ENCODE results near the gene PRR14. TPM values are rescaled to one million over a fixed set of nuclear protein-coding genes. Genes with fewer than 3 reads are reported as not detected.

Gene PRR14
- total RNA-seq, 2 donors from 2014 or later, result 76.6 to 97.5 TPM

GRCh38 chr16:30649725-30650368, 913 bp upstream of the PRR14 start:
- Mint-ChIP-seq H3K27me3 (no peaks in the 10 kb centered on the region), H3K4me3 (peak overlapping the region; percentile 98), H3K9me3 (no peaks in the 10 kb centered on the region), H3K27ac (peak overlapping the region; percentile 96), H3K4me1 (peaks cover 6% of the 10 kb centered on the region), H3K36me3 (ENCODE audit: low read depth) (peaks cover 40% of the 10 kb centered on the region)
- no peak for ATAC-seq (replicated peaks)

DNA sequence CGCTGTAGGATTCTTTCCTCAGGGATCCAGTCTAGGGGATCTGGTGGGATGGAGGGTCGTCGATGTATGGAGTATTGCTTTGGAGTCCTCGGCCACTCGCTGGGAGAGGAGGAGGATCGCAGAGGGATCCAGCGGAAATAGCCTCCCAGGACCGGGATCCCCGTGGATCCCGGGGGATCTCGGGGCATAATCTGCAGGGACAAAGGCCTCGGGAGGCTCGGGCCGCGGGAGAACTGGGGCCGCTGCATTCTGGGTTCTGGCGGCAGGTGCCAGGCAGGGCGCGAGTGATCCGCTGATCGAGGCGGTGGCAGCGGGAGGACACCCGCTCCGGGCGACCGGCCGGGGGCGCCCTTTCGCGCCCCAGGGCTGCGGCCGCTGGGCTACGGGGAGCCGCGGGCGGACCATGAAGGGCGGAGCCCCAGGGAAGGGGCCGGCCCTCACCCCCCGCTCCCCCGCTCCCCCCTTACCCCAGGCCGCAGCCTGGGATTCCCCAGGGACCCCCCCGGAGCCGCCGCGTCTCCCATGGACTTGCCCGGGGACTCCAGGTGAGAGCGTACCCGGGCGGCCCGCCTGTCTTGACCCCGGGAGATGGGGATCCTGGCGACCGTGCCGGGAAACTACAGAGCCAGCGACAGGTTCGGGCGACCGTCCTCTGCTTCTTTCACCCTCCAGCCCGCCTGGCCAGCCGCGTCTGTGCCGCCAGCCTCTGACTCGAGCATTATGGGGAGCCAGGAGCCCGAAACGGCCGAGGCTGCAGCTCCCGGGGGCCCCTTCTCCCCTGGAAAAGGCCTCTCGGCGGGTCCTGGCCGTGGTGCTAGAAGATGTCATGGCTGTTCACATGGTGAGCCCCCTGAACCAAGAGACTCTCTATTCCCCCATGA, 604 bp downstream of the PRR14 start:
- H3K27me3 Mint-ChIP-seq, result no peaks in the 10 kb centered on the region
- H3K27ac Mint-ChIP-seq, result peak overlapping the region; percentile 96
- H3K36me3 Mint-ChIP-seq (ENCODE audit: low read depth), result peaks cover 55% of the 10 kb centered on the region
- H3K4me1 Mint-ChIP-seq, result peaks cover 6% of the 10 kb centered on the region
- H3K9me3 Mint-ChIP-seq, result no peaks in the 10 kb centered on the region
- H3K4me3 Mint-ChIP-seq, result peak overlapping the region; percentile 98
- peak; percentile 70 for ATAC-seq (replicated peaks)

DNA sequence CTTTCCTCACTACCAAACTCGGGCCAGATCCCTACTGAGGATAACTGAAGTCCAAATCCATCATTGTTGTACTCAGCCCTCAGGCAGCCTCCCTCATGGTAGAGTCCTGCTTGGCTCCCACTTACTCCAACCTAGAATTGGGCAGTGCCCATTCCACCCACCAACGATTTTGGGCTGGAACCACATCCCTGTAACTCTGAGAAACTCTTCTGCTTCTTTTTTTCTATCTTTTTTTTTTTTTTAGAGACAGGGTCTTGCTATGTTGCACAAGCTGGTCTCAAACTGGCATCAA, 1.2 kb downstream of the PRR14 start:
- Mint-ChIP-seq H3K4me3 (peak overlapping the region; percentile 98), H3K27ac (peak overlapping the region; percentile 96)

DNA sequence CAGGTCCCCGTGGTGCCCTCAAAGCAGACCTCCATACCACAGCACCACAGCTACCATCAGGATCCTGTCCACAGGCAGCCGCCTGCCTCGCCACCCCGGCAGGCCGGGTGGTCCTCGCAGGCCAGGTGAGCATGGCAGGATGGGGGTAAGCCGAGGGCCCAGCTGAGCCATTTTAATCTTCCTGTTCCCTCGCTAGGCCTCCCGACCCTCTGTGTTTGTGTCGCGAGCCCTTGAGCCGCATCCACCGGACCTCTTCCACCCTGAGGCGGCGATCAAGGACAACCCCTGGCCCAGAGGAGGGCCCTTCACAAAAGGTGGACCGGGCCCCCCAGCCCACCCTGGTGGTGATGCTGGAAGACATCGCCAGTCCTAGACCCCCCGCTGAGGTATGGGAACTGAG, 2.0 kb downstream of the PRR14 start:
- H3K4me3 Mint-ChIP-seq, result peak overlapping the region; percentile 98
- no peaks in the 10 kb centered on the region for H3K9me3 Mint-ChIP-seq
- no peaks in the 10 kb centered on the region for H3K27me3 Mint-ChIP-seq
- H3K36me3 Mint-ChIP-seq (ENCODE audit: low read depth), result peaks cover 68% of the 10 kb centered on the region
- no peak for ATAC-seq (replicated peaks)
- peaks cover 6% of the 10 kb centered on the region for H3K4me1 Mint-ChIP-seq
- peak overlapping the region; percentile 96 for H3K27ac Mint-ChIP-seq

More for the DNA sequence above, 1.2 kb downstream of the PRR14 start:
- no peak for ATAC-seq (replicated peaks)
- H3K4me1 Mint-ChIP-seq, result peaks cover 6% of the 10 kb centered on the region
- H3K9me3 Mint-ChIP-seq, result no peaks in the 10 kb centered on the region
- no peaks in the 10 kb centered on the region for H3K27me3 Mint-ChIP-seq
- H3K36me3 Mint-ChIP-seq (ENCODE audit: low read depth), result peaks cover 61% of the 10 kb centered on the region

DNA sequence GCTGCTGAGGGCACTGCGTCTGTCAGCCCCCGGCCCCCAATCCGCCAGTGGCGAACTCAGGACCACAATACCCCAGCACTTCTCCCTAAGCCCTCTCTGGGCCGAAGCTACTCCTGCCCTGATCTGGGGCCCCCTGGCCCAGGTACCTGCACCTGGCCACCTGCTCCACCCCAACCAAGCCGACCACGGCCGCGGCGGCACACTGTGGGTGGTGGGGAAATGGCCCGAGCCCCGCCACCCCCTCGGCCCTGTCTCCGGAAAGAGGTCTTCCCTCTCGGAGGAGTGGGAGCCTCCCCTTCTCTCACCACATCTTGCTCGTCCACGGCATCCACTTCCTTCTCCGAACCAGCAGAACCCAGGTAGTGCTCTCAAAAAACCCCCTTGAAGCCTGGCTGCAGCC, 4.1 kb downstream of the PRR14 start:
- Mint-ChIP-seq H3K4me1 (peaks cover 6% of the 10 kb centered on the region), H3K9me3 (no peaks in the 10 kb centered on the region), H3K4me3 (no peak overlapping the region), H3K27me3 (no peaks in the 10 kb centered on the region), H3K36me3 (ENCODE audit: low read depth) (peaks cover 81% of the 10 kb centered on the region), H3K27ac (no peak overlapping the region)
- no peak for ATAC-seq (replicated peaks)

- peak overlapping the region; percentile 8 for H3K4me3 Mint-ChIP-seq
- peaks cover 82% of the 10 kb centered on the region for H3K36me3 Mint-ChIP-seq (ENCODE audit: low read depth)
- peak overlapping the region; percentile 99 for H3K27ac Mint-ChIP-seq
- peaks cover 11% of the 10 kb centered on the region for H3K4me1 Mint-ChIP-seq
- H3K9me3 Mint-ChIP-seq, result no peaks in the 10 kb centered on the region
- ATAC-seq (replicated peaks), result no peak
- H3K27me3 Mint-ChIP-seq, result no peaks in the 10 kb centered on the region
These were observed 5.1 kb downstream of the PRR14 start for GRCh38 chr16:30655815-30656347.

- H3K4me3 Mint-ChIP-seq, result peak overlapping the region; percentile 8
- no peak for ATAC-seq (replicated peaks)
- H3K9me3 Mint-ChIP-seq, result no peaks in the 10 kb centered on the region
- H3K27me3 Mint-ChIP-seq, result no peaks in the 10 kb centered on the region
- peaks cover 16% of the 10 kb centered on the region for H3K4me1 Mint-ChIP-seq
- peaks cover 84% of the 10 kb centered on the region for H3K36me3 Mint-ChIP-seq (ENCODE audit: low read depth)
- H3K27ac Mint-ChIP-seq, result peak overlapping the region; percentile 99
These were observed 5.6 kb downstream of the PRR14 start for GRCh38 chr16:30656388-30656787.

- ATAC-seq (replicated peaks), result no peak
- peaks cover 18% of the 10 kb centered on the region for H3K4me1 Mint-ChIP-seq
- H3K9me3 Mint-ChIP-seq, result no peaks in the 10 kb centered on the region
- H3K4me3 Mint-ChIP-seq, result peak overlapping the region; percentile 89
- H3K27me3 Mint-ChIP-seq, result no peaks in the 10 kb centered on the region
- H3K27ac Mint-ChIP-seq, result peak overlapping the region; percentile 99
- H3K36me3 Mint-ChIP-seq (ENCODE audit: low read depth), result peaks cover 84% of the 10 kb centered on the region
These were observed 6.5 kb downstream of the PRR14 start for GRCh38 chr16:30656974-30657865.

- Mint-ChIP-seq H3K9me3 (no peaks in the 10 kb centered on the region), H3K36me3 (ENCODE audit: low read depth) (peaks cover 84% of the 10 kb centered on the region), H3K4me3 (peak within 1 kb of the TSS; percentile 89), H3K4me1 (peaks cover 18% of the 10 kb centered on the region), H3K27ac (peak within 1 kb of the TSS; percentile 99), H3K27me3 (no peaks in the 10 kb centered on the region)
- ATAC-seq (replicated peaks), result peak; percentile 80
These were observed 7.3 kb downstream of the PRR14 start, which contains the start of gene FBRS for GRCh38 chr16:30657866-30658730. Gene FBRS (plus strand): TSS chr16:30658431. CDS start chr16:30659519, 1,088 bp downstream.

- Mint-ChIP-seq H3K4me3 (peak overlapping the region; percentile 89), H3K36me3 (ENCODE audit: low read depth) (peaks cover 89% of the 10 kb centered on the region), H3K4me1 (peaks cover 27% of the 10 kb centered on the region), H3K27me3 (no peaks in the 10 kb centered on the region), H3K9me3 (no peaks in the 10 kb centered on the region), H3K27ac (peak overlapping the region; percentile 99)
- ATAC-seq (replicated peaks), result peak; percentile 18
These were observed 8.2 kb downstream of the PRR14 start for GRCh38 chr16:30658731-30659506.

DNA sequence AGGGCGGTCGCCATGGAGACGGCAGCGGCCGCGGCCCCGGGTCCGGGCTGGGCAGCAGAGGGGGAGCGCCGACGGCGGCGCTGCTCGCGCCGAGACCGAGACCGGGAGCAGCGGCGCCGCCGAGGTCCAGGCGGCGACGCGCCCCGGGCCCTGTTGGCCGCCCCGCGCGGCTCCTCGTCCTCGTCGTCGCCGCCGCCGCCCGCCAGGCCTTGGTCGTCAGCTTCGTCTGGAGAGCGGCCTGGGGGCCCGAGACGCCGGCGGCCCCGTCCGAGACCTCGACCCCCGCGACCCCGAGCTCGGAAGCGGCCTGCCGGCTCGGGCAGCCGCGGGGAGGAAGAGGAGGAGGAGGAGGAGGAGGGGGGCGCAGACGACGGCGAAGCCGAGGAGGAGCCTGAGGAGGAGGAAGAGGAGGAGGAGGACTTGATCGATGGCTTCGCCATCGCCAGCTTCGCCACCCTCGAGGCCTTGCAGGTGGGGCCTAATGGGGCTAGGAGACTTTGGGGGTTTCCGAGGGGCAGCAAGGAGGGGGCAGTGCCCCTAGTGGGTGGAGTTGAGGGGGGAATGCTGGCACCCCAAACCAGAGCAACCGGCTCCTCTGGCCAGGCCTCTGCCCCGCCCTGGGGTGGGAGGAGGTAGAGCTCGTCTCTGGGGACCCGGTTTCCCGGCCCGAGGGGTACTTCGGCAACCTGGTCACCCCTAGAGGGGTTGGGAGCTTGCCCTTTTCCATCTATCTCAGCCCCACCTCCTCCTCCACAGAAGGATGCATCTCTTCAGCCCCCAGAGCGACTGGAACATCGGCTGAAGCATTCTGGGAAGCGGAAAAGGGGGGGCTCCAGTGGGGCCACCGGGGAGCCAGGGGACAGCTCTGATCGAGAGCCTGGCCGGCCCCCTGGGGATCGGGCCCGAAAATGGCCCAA, 9.0 kb downstream of the PRR14 start:
- no peaks in the 10 kb centered on the region for H3K9me3 Mint-ChIP-seq
- H3K4me1 Mint-ChIP-seq, result peaks cover 27% of the 10 kb centered on the region
- peaks cover 86% of the 10 kb centered on the region for H3K36me3 Mint-ChIP-seq (ENCODE audit: low read depth)
- no peak for ATAC-seq (replicated peaks)
- H3K27me3 Mint-ChIP-seq, result no peaks in the 10 kb centered on the region
- peak overlapping the region; percentile 90 for H3K27ac Mint-ChIP-seq
- H3K4me3 Mint-ChIP-seq, result peak overlapping the region; percentile 89

Data from activated T-helper 17 cell treated with anti-CD3 and anti-CD28 coated beads, Interleukin-2, amount 50 U/mL, for 72 hours (primary cell).